ENCODE data around the gene AUTS2. TPM values are rescaled to one million over a fixed set of nuclear protein-coding genes. Genes with fewer than 3 reads are reported as not detected.

The AUTS2 gene
- total and polyA plus RNA-seq, 2 of the 8 experiments (the other 6 are each of a cell fraction or from before 2014, with no cell fraction given) = 25.9 to 101 TPM

DNA sequence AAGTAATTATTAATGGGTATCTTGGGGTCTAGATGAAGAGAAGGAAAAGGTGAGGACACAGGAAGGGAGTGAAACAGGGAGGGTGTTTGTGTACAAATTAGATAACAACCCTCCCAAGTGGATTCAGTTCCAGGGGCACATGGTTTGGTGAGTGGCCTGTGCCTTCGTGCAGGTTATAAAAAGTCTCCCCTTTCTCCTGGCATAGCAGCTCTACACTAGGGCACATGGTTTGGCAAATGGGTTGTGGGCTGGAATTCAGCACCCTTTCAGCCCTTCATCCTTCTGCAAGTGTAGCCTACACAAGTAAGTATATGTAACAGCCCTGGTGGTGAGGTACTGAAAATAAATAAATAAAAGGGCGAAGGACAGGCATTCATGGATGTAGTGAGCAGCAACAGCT, 359.4 kb downstream of the AUTS2 start (continued):
- no peak for TF ChIP-seq KDM5A (IDR thresholded peaks at IDR 0.05; ENCODE audit: low read length)
- TF ChIP-seq, protein P1, sequence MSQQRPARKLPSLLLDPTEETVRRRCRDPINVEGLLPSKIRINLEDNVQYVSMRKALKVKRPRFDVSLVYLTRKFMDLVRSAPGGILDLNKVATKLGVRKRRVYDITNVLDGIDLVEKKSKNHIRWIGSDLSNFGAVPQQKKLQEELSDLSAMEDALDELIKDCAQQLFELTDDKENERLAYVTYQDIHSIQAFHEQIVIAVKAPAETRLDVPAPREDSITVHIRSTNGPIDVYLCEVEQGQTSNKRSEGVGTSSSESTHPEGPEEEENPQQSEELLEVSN (IDR thresholded peaks at IDR 0.05) = no peak
